Measurements from ENCODE around the gene FBXO27.
"Not testable (repeated sequence)": the region's sequence is repeated elsewhere in the genome, so short reads cannot be mapped to it uniquely, and the experiment has no call there.

Gene FBXO27

DNA sequence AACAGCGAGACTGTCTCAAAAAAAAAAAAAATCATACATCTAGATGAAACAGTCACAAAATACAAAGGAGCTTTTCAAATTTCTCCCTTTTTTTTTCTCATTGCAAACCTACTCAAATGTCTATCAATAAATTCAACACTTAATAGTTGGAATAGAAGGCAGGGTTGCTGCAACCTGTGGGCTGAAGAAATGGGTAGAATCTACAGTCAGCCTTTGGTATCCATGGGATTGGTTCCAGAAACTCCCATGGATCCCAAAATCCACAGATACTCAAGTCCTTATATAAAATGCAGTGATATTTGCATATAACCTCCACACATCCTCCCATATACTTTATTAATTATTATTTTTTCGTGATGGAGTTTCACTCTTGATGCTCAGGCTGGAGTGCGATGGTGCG is 14.7 kb downstream of the FBXO27 start:
- no peak for TF ChIP-seq POLR2A (IDR thresholded peaks at IDR 0.05; ENCODE audit: low read length)
- no peak for TF ChIP-seq GATA1 (IDR thresholded peaks at IDR 0.05; ENCODE audit: low read depth, low read length)

GRCh38 chr19:39017026-39017425 is 15.3 kb downstream of the FBXO27 start:
- no peak for TF ChIP-seq GATA1 (IDR thresholded peaks at IDR 0.05; ENCODE audit: low read depth, low read length)
- TF ChIP-seq POLR2A (IDR thresholded peaks at IDR 0.05; ENCODE audit: low read length), result no peak
- no peak for DNase-seq

More for the DNA sequence above, 14.7 kb downstream of the FBXO27 start:
- DNase-seq, result no peak

GRCh38 chr19:39014037-39014436 is 18.3 kb downstream of the FBXO27 start:
- no peak for DNase-seq
- TF ChIP-seq POLR2A (IDR thresholded peaks at IDR 0.05; ENCODE audit: low read length) (no peak), GATA1 (IDR thresholded peaks at IDR 0.05; ENCODE audit: low read depth, low read length) (no peak)

DNA sequence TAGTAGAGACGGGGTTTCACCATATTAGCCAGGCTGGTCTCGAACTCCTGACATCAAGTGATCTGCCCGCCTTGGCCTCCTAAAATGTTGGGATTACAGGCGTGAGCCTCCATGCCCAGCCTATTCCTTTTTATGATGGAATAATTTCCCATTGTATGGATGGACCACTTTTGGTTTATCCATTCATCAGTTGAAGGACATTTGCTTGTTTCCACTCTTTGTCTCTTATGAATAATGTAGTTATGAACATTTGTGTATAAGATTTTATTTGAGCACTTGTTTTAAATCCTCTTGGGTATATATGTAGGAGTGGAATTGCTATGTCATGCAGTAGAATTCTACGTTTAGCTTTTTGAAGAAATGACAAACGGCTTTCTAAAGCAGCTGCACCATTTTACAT is 23.3 kb downstream of the FBXO27 start:
- TF ChIP-seq POLR2A (IDR thresholded peaks at IDR 0.05; ENCODE audit: low read length) (no peak), GATA1 (IDR thresholded peaks at IDR 0.05; ENCODE audit: low read depth, low read length) (no peak)
- DNase-seq, result no peak

DNA sequence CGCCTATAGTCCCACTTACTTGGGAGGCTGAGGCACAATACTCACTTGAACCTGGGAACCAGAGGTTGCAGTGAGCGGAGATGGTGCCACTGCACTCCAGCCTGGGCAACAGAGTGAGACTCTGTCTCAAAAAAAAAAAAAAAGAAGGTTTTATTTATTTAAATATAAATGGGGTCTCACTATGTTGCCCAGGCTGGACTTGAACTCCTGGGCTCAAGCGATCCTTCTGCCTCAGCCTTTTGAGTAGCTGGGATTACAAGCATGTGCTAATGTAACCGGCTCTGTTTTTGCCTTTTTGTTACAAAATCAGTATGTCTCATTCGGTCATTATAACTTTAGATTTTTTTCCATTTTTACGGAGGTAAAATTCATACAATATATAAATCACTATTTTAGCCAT is 24.2 kb downstream of the FBXO27 start:
- TF ChIP-seq POLR2A (IDR thresholded peaks at IDR 0.05; ENCODE audit: low read length), result no peak
- no peak for TF ChIP-seq GATA1 (IDR thresholded peaks at IDR 0.05; ENCODE audit: low read depth, low read length)
- no peak for DNase-seq

- TF ChIP-seq GATA1 (IDR thresholded peaks at IDR 0.05; ENCODE audit: low read depth, low read length) (no peak), POLR2A (IDR thresholded peaks at IDR 0.05; ENCODE audit: low read length) (no peak)
- DNase-seq, result no peak
Observed at GRCh38 chr19:39007096-39007495, 25.3 kb downstream of the FBXO27 start.

DNA sequence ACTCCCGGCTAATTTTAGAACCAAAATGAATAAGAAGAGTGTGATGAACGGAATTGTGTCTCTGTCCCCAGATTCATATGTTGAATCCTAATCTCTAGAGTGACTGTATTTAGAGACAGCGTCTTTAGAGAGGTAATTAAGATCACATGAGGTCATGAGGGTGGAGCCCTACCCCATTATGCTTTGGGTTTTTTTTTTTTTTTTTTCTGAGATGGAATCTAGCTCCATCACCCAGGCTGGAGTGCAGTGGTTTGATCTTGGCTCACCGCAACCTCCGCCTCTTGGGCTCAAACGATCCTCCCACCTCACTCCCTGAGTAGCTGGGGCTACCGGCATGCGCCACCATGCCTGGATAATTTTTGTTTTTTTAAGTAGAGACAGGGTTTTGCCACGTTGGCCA is 27.9 kb downstream of the FBXO27 start:
- no peak for DNase-seq
- no peak for TF ChIP-seq GATA1 (IDR thresholded peaks at IDR 0.05; ENCODE audit: low read depth, low read length)
- TF ChIP-seq POLR2A (IDR thresholded peaks at IDR 0.05; ENCODE audit: low read length), result no peak

- TF ChIP-seq POLR2A (IDR thresholded peaks at IDR 0.05; ENCODE audit: low read length), result no peak
- TF ChIP-seq GATA1 (IDR thresholded peaks at IDR 0.05; ENCODE audit: low read depth, low read length), result no peak
- no peak for DNase-seq
Observed at GRCh38 chr19:39003796-39004195, 28.6 kb downstream of the FBXO27 start.

DNA sequence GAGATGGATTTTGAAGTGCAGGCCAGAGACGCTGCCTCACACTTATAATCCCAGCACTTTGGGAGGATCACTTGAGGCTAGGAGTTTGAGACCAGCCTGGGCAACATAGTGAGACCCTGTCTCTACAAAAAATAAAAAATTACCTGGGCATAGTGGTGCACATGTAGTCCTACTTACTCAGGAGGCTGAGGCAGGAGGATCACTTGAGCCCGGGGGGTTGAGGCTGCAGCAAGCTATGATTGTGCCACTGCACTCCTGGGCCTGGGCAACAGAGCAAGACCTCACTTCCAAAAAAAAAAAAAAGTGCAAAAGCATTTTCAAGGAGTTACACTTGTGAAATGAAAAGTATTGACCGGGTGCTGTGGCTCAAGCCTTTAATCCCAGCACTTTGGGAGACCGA is 29.2 kb downstream of the FBXO27 start:
- DNase-seq, result no peak
- TF ChIP-seq POLR2A (IDR thresholded peaks at IDR 0.05; ENCODE audit: low read length), result no peak
- TF ChIP-seq GATA1 (IDR thresholded peaks at IDR 0.05; ENCODE audit: low read depth, low read length), result no peak

DNA sequence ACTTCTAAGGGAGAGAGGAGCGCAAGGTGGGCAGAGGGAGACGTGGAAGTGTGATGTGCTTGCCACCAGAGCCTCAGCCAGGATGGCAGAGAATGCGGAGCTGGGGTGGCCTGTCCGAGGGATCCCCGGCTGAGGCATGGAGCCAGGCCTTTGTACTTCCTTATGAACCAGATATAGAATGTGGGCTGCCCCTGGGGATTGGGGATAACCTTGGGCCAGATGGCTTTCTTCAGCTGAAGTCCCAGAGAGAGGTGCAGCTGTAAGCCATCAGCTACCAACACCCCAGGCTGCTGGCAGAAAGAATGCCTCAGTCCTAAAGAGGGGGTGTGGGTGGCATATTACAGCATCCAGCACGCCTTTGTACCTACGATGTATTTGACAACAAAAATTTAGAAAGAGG is 31.3 kb downstream of the FBXO27 start:
- TF ChIP-seq POLR2A (IDR thresholded peaks at IDR 0.05; ENCODE audit: low read length) (no peak), GATA1 (IDR thresholded peaks at IDR 0.05; ENCODE audit: low read depth, low read length) (no peak)
- no peak for DNase-seq

DNA sequence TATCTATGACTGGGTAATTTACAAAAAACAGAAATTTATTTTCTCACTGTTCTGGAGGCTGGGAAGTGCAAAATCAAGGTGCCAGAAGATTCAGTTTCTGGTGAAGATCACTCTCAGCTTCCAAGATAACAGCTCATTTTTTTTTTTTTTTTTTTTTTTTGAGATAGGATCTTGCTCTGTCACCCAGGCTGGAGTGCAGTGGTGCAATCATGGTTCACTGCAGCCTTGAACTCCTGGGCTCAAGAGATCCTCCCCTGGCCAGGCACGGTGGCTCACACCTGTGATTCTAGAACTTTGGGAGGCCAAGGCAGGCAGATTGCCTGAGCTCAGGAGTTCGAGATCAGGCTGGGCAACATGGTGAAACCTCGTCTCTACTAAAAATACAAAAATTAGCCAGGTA is 34.8 kb downstream of the FBXO27 start:
- not testable (repeated sequence) for DNase-seq

GRCh38 chr19:38993271-38993670 is 39.1 kb downstream of the FBXO27 start:
- no peak for DNase-seq
- no peak for TF ChIP-seq POLR2A (IDR thresholded peaks at IDR 0.05; ENCODE audit: low read length)
- TF ChIP-seq GATA1 (IDR thresholded peaks at IDR 0.05; ENCODE audit: low read depth, low read length), result no peak

DNA sequence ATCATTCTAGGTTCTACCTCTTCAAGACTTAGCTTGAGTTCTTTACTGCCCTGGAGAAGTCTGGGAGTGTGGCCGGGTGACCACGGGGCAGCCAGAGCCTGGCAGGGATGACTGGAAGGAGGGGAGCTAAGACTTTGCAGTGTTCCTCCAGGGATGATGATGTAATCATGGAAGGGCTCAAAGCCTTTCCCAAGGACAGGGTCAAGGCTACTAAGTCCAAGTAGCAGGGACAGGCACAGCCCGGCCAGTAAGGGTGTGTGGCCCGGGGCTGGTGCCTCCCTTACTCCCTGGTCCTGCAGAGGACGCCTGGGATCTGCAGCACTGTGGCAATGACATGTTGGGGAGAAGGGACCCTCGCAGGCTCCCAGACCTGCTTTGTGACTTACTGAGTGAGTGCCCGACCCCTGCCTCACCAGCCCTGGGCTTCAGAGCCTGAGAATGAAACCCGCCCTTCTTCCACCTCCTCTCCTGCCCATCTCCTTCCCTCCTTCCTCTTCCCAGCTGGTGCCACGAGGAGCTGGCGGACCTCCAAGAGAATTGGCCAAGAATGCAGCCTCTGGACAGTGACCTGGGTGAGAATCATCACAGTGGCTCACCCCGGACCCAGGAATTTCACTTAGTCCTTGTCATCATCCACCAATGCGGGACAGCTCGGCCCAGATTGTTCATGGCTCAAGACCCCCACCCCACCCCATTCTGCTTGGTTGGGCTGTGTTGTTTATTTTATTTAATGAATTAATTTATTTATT is 41.2 kb downstream of the FBXO27 start:
- DNase-seq, result no peak
- TF ChIP-seq GATA1 (IDR thresholded peaks at IDR 0.05; ENCODE audit: low read depth, low read length) (no peak), POLR2A (IDR thresholded peaks at IDR 0.05; ENCODE audit: low read length) (no peak)

GRCh38 chr19:38989614-38990013 is 42.7 kb downstream of the FBXO27 start:
- not testable (repeated sequence) for DNase-seq

- DNase-seq, result no peak
- TF ChIP-seq GATA1 (IDR thresholded peaks at IDR 0.05; ENCODE audit: low read depth, low read length) (no peak), POLR2A (IDR thresholded peaks at IDR 0.05; ENCODE audit: low read length) (no peak)
Observed at GRCh38 chr19:38989066-38989605, 43.2 kb downstream of the FBXO27 start.

DNA sequence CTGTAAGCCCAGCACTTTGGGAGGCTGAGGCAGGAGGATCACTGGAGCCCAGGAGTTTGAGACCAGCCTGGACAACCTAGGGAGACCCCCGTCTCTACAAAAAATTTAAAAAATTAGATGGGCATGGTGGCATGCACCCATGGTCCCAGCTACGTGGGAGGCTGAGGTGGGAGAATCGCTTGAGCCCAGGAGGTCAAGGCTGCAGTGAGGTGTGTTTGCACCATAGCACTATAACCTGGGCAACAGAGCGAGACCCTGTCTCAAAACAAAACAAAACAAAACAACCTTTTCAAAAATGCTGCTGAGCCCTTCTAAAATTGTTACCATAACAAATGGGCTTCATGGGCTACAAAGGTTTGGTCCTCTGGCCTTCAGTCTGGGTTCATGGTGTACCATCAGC is 43.7 kb downstream of the FBXO27 start:
- DNase-seq, result not testable (repeated sequence)

- not testable (repeated sequence) for DNase-seq
Observed at GRCh38 chr19:38987745-38988144, 44.6 kb downstream of the FBXO27 start.

Data from erythroblast (primary cell).